ENCODE data around the gene RFX3.

DNA sequence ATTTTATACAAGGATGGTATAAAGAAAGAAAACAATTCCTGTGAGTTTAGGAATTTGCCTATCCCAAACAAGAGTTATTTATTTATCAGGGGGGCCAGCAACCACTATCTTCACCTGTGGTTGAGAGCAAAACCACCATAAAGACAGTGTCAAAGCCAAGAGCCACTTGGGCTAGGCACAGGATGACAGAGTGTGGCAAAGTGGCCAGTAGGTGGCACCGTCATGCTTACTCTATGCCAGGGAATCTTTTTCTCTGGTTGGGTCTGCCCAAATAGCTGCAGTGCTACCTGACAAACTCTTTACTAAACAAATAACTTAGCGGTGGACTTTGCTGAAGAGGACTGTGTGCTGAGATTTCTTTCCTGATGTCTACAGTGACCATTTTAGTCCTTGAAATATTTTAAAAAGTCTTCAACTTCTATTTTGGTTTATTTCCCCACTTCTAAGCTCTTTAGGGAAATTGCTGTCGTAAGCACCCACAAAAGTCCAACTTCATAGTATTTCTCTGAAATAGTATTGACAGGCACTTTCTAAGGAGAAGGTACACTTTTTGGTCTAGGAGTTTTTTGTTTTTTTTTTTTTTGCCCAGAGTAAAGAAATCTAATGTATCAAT lies 285.0 kb downstream of the RFX3 start:
- TF ChIP-seq CTCF (IDR thresholded peaks at IDR 0.05) (peak; percentile 64 to 88 (median 71)), POLR2A (IDR thresholded peaks at IDR 0.05) (no peak)

Data from body of pancreas (tissue), 4 donors.